DMS153 (cell line): ENCODE measurements around the gene HAPSTR1.
A peak's percentile ranks its signal among the peaks of the same experiment; 100 is the strongest.
"Not testable (repeated sequence)": the region's sequence is repeated elsewhere in the genome, so short reads cannot be mapped to it uniquely, and the experiment has no call there.

ENCODE experiments used
- DNase-seq: peaks from one replicate; lab custom pipeline; 2025; lab: John Stamatoyannopoulos, UW

The HAPSTR1 gene

GRCh38 chr16:9090960-9091866 lies at the start of gene HAPSTR1:
Gene HAPSTR1, plus strand, starts transcription at chr16:9091644. Its CDS starts 401 bp downstream, at chr16:9092045.
- peak; percentile 100 for DNase-seq

- no peak for DNase-seq
These were observed 48.9 kb upstream of the HAPSTR1 start for GRCh38 chr16:9042533-9042932.

- no peak for DNase-seq
These were observed 48.3 kb upstream of the HAPSTR1 start for GRCh38 chr16:9042964-9043680.

GRCh38 chr16:9045562-9045961 lies 45.9 kb upstream of the HAPSTR1 start:
- not testable (repeated sequence) for DNase-seq

GRCh38 chr16:9046667-9047055 lies 44.8 kb upstream of the HAPSTR1 start:
- no peak for DNase-seq

- peak; percentile 76 for DNase-seq
These were observed 43.6 kb upstream of the HAPSTR1 start for GRCh38 chr16:9047689-9048301.

GRCh38 chr16:9048302-9048700 lies 43.1 kb upstream of the HAPSTR1 start:
- DNase-seq, result no peak

- no peak for DNase-seq
These were observed 42.2 kb upstream of the HAPSTR1 start for GRCh38 chr16:9049241-9049640.

GRCh38 chr16:9050102-9050830 lies 41.2 kb upstream of the HAPSTR1 start:
- DNase-seq, result no peak

- no peak for DNase-seq
These were observed 38.3 kb upstream of the HAPSTR1 start for GRCh38 chr16:9053006-9053601.

- DNase-seq, result no peak
These were observed 37.0 kb upstream of the HAPSTR1 start for GRCh38 chr16:9054460-9054859.

- no peak for DNase-seq
These were observed 36.3 kb upstream of the HAPSTR1 start for GRCh38 chr16:9055115-9055514.

GRCh38 chr16:9055661-9056060 lies 35.8 kb upstream of the HAPSTR1 start:
- no peak for DNase-seq

- DNase-seq, result no peak
These were observed 35.4 kb upstream of the HAPSTR1 start for GRCh38 chr16:9056061-9056460.

- DNase-seq, result no peak
These were observed 33.2 kb upstream of the HAPSTR1 start for GRCh38 chr16:9058211-9058610.

GRCh38 chr16:9060225-9060624 lies 31.2 kb upstream of the HAPSTR1 start:
- no peak for DNase-seq

GRCh38 chr16:9061358-9061813 lies 30.1 kb upstream of the HAPSTR1 start:
- peak; percentile 78 for DNase-seq

- DNase-seq, result no peak
These were observed 29.1 kb upstream of the HAPSTR1 start for GRCh38 chr16:9062301-9062700.

GRCh38 chr16:9065077-9065476 lies 26.4 kb upstream of the HAPSTR1 start:
- no peak for DNase-seq

- no peak for DNase-seq
These were observed 22.6 kb upstream of the HAPSTR1 start for GRCh38 chr16:9068886-9069285.

- no peak for DNase-seq
These were observed 21.2 kb upstream of the HAPSTR1 start for GRCh38 chr16:9070254-9070653.

- DNase-seq, result no peak
These were observed 20.1 kb upstream of the HAPSTR1 start for GRCh38 chr16:9071377-9071776.
